GM18867 (cell line): ENCODE results near the gene TCOF1.
A peak's percentile ranks its signal among the peaks of the same experiment; 100 is the strongest.
"Not testable (repeated sequence)": the region's sequence is repeated elsewhere in the genome, so short reads cannot be mapped to it uniquely, and the experiment has no call there.

Experiments used
- ATAC-seq: cut with Tn5 transposase; IDR thresholded peaks from one replicate; pipeline ENCODE4 v1.9.1; 2021; ENCODE audit warnings: mild to moderate bottlenecking, moderate library complexity; ENCODE audit not compliant: unreplicated experiment

TCOF1 gene

DNA sequence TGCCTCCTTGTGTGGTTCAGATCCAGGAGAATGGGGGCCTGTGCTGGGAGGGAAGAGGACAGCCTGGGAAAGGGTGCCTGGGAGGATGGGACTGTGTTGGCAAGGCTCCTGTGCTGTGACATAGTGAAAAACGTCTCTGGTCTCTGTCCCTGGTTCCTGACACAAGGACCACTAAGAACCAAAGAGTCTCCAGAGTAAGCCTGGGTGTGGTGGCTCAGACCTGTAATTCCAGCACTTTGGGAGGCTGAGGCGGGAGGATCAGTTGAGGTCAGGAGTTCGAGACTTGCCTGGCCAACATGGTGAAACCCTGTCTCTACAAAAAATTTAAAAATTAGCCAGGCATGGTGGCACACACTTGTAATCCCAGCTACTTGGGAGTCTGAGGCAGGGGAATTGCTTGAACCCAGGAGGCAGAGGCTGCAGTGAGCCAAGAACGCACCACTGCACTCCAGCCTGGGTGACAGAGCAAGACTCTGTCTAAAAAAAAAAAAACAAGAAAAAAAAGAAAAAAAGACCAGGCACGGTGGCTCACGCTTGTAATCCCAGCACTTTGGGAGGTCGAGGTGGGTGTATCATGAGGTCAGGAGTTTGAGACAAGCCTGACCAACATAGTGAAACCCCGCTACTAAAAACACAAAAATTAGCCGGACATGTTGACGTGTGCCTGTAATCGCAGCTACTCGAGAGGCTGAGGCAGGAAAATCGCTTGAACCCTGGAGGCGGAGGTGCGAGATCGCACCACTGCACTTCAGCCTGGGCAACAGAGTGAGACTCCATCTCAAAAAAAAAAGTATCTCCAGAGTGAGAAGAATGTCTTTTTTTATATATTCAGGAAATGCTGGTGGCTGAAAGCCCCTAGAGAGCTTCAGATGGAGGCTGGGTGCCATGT is 56.6 kb downstream of the TCOF1 start:
- ATAC-seq: not testable (repeated sequence)

DNA sequence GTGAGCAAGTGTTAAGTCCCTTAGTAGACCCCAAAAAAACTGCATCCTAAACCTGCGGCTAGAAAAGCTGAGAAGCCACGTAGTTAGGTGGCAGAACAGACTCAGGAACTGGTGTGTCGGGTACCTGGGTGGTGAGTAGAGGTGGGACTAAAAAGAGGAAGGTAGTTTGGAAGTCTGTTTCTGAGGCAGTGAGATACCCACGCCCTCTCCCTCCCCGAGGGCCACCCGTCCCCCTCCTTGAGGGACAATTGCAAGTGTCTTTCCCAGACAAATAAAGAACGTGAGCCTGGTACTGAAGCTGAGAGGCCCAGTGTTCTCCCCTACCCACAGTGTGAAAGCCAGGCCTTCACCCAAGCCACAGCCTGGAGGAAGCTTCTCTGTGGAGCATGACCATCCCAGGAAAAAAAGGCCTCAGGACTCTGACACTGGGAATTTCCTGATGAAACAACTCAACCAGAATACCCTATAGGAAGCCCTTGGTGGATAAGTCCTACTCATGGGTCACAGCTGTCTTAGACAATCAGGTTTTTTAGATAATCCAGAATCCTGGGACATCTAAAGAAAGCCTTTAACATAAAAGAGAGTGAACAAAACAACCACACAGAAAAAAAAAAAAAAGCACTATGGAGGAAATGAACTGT is 62.3 kb downstream of the TCOF1 start:
- ATAC-seq: peak; percentile 76

DNA sequence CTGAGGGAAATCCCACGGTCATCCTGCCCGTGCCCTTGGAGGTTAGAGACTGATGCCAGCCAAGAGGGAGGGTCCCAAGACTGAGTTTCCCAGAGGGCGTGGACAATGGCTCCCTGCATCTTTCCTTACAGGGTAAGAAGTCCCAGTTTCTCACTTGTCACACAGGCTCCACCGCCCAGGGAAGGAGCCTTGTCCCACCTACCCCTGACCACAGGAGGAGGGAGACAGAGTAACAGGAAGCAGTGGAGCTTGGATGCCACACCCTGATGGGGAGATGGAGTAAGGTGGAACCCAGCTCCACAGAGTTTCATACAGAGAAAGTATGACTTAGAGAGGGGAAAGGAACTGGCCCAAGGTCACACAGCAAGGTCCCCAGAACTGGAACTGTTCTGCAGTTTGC is 64.6 kb downstream of the TCOF1 start:
- no peak for ATAC-seq

DNA sequence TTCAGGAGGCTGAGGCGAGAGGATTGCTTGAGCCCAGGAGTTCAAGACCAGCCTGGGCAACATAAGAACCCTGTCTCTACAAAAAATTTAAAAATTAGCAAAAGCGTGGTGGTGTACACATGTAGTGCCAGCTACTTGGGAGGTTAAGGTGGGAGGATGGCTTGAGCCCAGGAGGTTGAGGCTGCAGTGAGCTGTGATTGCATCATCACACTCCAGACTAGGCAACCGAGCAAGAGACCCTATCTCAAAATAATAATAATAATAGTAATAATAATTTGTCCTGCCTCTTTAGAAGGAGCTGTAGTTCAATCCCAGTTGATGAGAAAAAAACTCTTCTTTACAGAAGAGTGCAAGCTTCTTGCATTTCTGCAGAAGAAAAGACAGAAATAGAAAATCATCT is 65.3 kb downstream of the TCOF1 start:
- no peak for ATAC-seq

DNA sequence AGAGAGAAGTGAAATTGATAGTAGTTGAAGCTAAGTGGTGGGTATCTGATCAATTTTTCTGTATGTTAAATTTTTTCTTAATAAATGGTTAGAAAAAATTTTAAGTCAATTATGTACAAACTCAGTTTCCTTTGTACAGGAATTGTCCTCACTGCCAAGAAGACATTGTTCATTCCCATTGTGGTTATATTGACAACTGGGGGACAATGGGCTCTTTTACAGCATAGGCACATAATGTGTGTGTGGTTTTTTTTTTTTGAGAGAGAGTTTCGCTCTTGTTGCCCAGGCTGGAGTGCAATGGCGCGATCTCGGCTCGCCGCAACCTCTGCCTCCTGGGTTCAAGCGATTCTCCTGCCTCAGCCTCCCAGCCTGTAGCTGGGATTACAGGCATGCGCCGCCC is 68.7 kb downstream of the TCOF1 start:
- ATAC-seq: not testable (repeated sequence)

DNA sequence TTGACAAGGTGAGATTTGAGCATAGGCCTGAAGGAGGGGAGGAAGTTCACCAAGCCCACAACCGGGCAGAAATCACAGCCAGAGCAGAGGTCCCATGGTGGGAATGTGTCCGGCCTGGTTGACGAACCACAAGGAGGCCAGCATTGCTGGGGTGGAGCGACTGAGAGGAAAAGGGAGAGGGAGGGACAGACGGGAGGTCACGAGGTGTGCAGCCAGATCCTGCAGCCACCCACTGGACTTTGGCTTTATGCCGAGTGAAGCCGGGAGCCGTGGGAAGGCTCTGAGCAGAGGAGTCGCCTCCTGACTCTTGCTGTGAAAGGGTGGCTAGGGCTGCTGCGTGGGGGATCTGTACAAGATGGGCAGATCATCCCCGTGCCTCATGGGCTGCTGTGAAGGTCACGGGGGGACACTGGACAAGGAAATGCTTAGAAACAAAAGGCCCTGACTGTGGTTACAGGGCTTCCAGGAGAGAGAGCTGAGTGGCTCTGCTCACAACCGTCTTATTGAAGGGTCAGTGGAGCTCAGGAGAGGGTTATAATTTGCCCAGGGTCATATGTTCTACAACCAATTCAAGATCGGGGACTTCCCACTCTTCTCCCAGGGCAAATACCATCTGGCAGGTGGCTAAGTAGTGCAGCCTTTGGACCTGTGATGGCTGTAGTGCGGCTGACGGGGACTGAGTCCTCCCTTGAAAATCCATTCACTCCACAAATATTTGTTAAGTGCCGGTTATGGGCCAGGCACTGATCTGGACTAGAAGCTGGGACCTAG is 70.8 kb downstream of the TCOF1 start:
- ATAC-seq: no peak

DNA sequence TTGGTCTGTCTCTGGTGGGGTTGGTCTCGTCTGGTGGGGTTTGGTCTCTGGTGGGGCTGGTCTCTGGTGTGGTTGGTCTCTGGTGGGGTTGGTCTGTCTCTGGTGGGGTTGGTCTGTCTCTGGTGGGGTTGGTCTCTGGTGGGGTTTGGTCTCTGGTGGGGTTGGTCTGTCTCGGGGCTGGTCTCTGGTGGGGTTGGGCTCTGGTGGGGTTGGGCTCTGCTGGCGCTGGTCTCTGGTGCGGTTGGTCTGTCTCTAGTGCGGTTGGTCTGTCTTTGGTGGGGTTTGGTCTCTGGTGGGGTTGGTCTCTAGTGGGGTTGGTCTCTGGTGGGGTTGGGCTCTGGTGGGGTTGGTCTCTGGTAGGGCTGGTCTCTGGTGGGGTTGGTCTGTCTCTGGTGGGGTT is 71.5 kb downstream of the TCOF1 start:
- ATAC-seq: no peak

DNA sequence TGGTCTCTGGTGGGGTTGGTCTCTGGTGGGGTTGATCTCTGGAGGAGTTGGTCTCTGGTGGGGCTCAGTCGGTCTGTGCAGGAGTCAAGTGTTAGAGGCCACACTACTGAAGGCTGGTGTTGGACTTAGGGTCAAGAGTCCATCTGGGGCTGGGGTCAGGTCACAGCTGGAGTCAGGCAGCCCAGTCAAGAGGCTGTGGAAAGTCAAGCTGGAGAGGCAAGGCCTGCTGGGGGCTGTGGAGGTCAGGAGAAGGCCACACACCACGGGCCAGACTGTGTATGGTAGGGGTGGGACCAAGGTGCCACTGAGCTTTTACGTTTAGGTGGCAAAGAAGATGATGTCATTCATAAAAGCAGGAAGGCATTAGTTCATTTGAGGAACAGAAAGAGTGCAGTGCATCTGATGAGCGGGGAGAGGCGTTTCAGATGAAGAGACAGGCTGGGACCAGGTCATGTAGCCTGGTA is 71.9 kb downstream of the TCOF1 start:
- ATAC-seq: peak; percentile 79

DNA sequence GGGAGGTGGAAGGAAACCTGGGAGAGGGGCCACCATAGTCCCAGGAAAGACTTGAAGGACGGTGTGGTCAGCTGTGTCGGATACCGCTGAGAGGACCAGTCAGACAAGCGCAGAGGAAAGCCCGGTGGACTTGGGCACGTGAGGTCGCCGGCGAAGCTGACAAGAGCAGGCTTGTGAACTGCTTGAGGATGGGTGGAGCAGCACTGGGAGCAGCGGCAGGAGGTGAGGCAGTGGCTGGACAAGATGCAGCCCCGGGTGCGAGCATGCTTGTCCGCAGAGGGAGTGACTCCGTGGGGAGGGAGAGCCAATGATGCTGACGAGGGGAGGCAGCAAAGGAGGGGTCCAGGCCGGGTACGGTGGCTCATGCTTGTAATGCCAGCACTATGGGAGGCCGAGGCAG is 73.6 kb downstream of the TCOF1 start:
- no peak for ATAC-seq

DNA sequence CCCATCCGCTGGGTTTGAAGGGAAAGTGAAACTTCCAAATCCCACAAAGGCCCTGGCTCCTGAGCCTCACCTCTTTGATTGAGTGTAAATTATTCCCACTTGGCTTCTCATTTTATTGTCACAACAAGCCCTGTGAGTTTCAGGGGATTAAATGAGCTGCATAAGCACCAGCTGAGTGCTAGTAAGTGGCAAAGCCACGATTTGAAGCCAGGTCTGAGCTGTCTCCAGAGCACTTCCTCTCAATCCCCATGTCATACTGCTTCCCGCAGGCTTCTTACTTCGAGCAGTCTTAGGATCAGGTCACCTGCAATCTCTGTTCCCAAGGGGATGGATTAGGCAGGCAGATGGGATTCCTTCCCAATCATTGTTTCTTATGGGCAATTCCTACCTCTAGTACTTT is 74.1 kb downstream of the TCOF1 start:
- ATAC-seq: no peak

DNA sequence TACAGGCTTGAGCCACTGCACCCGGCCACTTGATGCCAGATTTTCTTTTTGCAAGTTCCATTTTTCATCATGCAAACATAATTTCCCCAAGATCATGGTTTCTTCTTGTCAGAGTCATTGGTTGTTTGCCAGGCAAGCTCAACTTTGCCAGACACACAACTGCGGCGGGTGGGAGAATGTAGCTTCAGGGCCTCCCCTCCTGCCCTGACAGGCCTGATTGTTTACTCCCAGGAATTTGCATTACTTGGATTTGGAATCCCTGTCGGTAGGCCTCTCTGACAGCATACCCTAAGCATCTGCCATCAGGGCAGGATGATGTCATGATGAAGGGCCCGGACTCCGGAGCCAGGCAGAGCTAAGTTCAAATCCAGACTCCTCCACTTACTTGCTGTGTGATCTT is 77.0 kb downstream of the TCOF1 start:
- no peak for ATAC-seq

DNA sequence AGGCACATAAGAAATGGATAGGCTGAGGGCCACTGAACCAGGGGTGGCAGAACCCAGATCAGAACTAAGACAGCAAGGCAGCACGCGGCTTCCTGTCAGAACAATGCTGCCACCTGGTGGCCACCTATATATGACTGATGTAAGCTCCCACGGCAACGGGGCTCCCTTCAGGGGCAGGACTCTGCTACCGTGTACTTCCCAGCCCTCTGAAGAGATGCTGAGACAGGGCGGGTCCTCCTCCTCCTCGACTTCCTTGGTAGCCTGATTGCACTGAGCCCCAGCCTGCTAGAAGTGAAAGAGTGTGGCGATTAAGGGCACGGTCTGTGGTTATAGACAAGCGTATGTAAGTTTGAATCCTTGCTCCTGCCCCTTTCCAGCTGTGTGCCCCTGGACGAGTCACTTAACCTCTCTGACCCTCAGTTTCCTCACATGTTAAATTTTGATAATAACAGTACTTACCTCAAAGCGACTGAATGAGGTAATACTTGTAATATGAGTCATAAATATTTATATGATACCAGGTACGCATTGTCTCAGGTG is 78.7 kb downstream of the TCOF1 start:
- ATAC-seq: peak; percentile 94

DNA sequence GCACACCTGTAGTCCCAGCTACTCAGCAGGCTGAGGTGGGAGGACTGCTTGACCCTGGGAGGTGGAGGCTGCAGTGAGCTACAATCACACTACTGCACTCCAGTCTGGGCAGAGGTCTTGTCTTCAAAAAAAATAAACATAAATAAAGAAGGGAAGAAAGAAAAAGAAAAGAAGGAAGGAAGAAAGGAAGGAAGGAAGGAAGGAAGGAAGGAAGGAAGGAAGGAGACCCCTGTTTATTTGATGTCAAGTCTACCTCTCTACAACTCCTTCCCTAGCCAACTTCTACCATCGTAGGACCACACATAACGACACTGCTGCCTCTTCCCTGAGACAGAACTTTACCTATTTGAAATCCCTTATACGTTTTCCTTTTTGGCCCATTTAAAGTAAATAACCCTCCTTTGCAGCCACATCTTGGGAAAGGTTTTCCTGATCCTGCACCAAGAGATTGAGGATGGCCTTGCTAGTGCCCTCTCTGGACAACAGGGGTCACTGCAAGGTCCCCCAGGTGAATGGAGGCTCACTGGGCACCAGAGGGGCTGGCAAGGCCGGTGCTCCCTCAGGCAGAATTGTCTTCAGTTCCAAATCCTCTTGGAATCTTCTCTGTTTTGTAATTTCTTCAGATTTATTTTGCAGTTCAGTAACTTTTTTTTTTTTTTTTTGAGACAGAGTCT is 81.5 kb downstream of the TCOF1 start:
- no peak for ATAC-seq

DNA sequence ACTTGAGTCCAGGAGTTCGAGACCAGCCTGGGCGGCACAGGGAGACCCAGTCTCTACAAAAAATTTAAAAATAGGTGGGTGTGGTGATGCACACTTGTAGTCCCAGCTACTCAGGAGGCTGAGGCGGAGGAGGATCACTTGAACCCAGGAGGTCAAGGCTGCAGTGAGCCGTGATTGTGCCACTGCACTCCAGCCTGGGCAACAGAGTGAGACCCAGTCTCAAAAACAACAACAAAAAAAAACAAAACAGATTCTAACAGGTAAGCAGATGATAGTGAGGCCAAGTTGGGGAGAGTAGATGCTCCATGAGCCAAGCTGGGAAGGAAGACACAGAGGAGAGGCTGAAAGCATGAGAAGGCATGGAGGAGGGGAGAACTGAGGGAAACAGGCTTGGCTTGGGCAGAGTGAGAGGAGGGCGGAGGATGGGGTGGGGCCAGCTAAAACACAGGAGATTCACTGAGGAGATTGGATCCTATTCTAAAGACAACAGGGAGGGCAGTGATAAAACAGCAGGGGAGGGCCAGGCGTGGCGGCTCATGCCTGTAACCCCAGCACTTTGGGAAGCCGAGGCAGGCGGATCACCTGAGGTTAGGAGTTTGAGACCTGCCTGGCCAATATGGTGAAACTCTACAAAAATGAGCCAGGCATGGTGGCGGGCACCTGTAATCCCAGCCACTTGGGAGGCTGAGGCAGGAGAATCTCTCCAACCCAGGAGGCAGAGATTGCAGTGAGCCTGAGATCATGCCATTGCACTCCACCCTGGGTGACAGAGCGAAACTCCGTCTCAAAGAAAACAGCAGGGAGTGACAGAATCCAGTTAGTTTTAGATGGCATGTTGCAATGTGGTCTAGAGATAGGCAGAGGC is 83.7 kb downstream of the TCOF1 start:
- ATAC-seq: no peak

DNA sequence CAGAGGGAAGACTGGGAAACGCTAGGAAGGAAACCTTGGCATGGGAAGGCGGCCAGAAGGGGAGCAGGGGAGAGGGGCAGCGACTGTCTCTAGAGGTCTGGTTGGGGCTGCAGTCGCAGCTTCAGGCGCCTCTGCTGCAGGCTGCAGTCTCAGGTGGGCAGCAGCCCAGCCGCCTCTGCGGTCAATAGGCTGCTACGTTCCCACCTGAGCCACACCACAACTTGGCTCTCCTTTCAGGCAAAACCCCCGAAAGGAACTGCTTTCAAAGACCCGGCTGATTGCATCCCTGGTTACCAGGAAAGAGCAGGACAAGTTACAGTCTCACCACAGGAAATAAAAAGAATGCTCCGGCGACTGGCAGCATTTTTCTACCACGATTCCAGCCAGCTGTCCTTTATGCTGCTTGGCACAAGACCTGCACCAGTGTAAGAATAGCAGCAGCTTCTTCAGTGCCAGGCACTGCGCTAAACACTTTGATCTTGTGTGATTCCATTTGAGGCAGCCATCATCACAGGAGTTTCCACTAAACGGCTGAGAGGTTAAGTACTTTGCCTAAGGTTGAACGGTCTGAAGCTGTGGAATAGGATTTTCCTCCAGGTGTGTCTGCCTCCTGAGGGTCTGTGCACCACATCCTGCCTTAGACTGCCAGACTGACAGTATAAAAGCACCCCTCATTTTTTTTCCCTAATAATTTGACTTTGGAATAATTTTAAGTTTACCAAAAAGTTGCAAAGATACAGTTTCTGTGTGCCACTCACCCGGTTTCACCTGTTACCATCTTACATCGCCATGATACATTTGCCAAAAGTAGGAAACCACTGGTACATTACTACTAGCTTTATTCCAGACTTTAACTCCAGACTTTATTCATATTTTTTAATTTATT is 84.6 kb downstream of the TCOF1 start:
- ATAC-seq: no peak

DNA sequence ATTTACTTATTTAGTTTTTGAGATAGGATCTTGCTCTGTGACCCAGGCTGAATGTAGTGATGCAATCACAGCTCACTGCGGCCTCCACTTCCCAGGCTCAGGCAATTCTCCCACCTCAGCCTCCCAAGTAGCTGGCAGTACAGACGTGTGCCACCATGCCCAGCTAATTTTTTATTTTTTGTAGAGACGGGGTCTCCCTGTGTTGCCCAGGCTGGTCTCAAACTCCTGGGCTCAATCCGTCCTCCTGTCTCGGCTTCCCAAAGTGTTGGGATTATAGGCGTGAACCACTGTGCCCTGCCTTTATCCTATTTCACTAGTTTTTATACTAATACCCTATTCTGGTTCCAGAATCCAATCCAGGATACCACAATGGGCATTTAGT is 85.2 kb downstream of the TCOF1 start:
- no peak for ATAC-seq

DNA sequence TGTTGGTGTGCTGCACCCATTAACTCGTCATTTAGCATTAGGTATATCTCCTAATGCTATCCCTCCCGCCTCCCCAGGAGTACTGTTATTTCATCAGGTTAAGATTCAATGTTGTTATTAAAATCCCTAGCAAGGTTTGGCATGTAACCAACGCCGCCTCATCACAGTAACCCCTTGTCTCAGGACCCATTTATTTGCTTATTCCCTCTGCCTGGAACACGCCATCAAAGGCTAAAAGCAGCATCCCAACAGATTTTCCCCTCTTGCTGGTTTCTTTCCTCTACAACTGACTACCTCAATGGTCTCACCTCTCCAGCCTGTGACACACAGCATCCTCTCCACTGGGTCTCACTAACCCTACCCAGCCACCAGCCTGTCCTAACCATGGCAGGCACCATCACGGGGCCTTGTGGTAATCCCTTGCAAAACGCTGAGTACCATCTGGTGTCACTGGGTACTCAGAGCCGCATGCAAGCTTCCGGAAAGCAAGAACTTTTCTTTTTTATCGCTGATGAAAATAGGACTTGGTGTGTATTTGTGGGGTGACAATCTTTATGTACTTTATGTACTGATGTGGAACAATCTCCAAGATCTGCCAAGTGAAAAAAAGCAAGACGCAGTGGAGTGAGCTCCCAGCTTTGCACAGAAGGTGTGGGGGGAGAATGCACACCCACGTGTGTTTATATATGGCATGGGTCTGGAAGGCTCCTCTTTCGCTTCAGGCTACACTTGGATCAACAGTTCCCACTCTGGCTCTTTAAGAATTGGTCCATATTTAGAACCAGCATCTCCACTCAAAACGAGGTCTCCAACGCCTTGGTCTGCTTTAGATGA is 86.0 kb downstream of the TCOF1 start:
- no peak for ATAC-seq

DNA sequence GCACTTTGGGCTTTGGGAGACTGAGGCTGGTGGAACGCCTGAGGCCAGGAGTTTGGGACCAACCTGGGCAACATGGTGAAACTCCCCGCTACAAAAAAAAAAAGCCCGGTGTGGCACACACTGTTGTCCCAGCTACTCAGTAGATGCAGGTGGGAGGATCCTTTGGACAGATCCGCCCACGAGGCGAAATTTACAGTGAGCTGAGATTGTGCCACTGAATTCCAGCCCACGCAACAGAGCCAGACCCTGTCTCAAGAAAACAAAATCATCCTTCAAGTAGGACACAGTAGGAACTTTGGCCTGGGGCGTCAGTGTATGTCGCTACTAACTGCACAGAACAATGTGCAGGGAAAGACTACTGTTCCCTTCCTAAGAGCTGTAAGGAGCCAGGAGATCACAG is 87.3 kb downstream of the TCOF1 start:
- ATAC-seq: no peak
